ENCODE data around the gene PIEZO1. TPM values are rescaled to one million over a fixed set of nuclear protein-coding genes. Genes with fewer than 3 reads are reported as not detected.

PIEZO1 gene
- total RNA-seq, 1 experiment from 2014 or later: 224 TPM

- Histone ChIP-seq H3K9ac (ENCODE audit: low read length) (no peak overlapping the region), H3K27me3 (ENCODE audit: insufficient read depth, low read length) (no peaks in the 10 kb centered on the region), H3K4me2 (ENCODE audit: low read length) (no peak overlapping the region), H2AFZ (ENCODE audit: low read depth, low read length, poor library complexity, severe bottlenecking) (no peak overlapping the region), H3K27ac (ENCODE audit: low read depth, low read length) (peak overlapping the region; percentile 40; the same call in 1 of the 2 replicates), H3K9me3 (ENCODE audit: control insufficient read depth in 1 of 2, insufficient read depth in 1 of 2, low read depth in 1 of 2, low read length in 2 of 2) (no peaks in the 10 kb centered on the region), H3K4me1 (ENCODE audit: control insufficient read depth in 1 of 2, insufficient read depth in 2 of 2, low read length in 2 of 2) (peaks cover 0 to 16% of the 10 kb centered on the region in 2 experiments; a peak in 2 of 4 replicates), H3K79me2 (ENCODE audit: insufficient read depth, low read length) (peaks cover 60% of the 10 kb centered on the region), H3K9me2 (ENCODE audit: insufficient read depth) (no peaks in the 10 kb centered on the region), H3K36me3 (ENCODE audit: control insufficient read depth in 1 of 2, insufficient read depth in 2 of 2, low read length in 2 of 2) (peaks cover 6 to 38% of the 10 kb centered on the region in 2 experiments; a peak in 2 of 4 replicates), H4K20me1 (ENCODE audit: insufficient read depth) (peaks cover 10% of the 10 kb centered on the region; the same call in 1 of the 2 replicates), H3K4me3 (replicated peaks in 1 of 2; ENCODE audit: low read depth in 1 of 2, low read length in 2 of 2) (no peak overlapping the region)
- ChIA-PET RAD21 (ENCODE audit: low non-redundant PET in 1 of 2, low total read pairs in 2 of 2, uncharacterized antibody in 2 of 2, unreplicated experiment in 2 of 2) (no interaction called here), CTCF (interaction anchor here (0.6 to 0.9 kb wide), 2 partner anchors 66 to 68 kb away, joined by 3 read pairs; partner anchors contain the start of gene APRT), POLR2A (no interaction called here)
- ATAC-seq (peak; percentile 76), DNase-seq (ENCODE audit: low read depth, low spot score) (peak; percentile 56)
- intact Hi-C loops (cut with micrococcal nuclease): loop anchor here (2.0 kb wide), 1 partner anchor 41 kb away; the partner anchor contains the start of gene PIEZO1
- no peak for TF ChIP-seq SIN3A (IDR thresholded peaks at IDR 0.05; ENCODE audit: low read depth)
- TF ChIP-seq SRF (IDR thresholded peaks at IDR 0.05; ENCODE audit: low read depth): no peak
- no peak for TF ChIP-seq POLR2A (IDR thresholded peaks at IDR 0.05; ENCODE audit: borderline replicate concordance, extremely low read depth, insufficient read depth, insufficient read length)
- peak; percentile 72 for TF ChIP-seq RAD21 (IDR thresholded peaks at IDR 0.05; ENCODE audit: low read depth)
- no peak for TF ChIP-seq EZH2phosphoT487 (IDR thresholded peaks at IDR 0.05; ENCODE audit: borderline replicate concordance)
- peak; percentile 81 to 98 (median 97) for TF ChIP-seq CTCF (IDR thresholded peaks at IDR 0.05 in 2 of 3, conservative IDR thresholded peaks at IDR 0.05 in 1 of 3; ENCODE audit: borderline replicate concordance in 1 of 3, insufficient read depth in 1 of 3, low read depth in 2 of 3, low read length in 2 of 3)
- no TSS peak for BruUV-seq (replicated peaks)
These were observed 41.1 kb downstream of the PIEZO1 start for GRCh38 chr16:88743693-88744576.

Measured in HCT116 (cell line).